HG02943 (cell line): ENCODE data around the gene UNCX.

ENCODE experiments used
- ATAC-seq: cut with Tn5 transposase; IDR thresholded peaks from one replicate; pipeline ENCODE4 v1.9.1; 2021; ENCODE audit warnings: mild to moderate bottlenecking, low read depth, moderate library complexity; ENCODE audit not compliant: unreplicated experiment

Gene UNCX

GRCh38 chr7:1214516-1214915, 18.2 kb upstream of the UNCX start:
- ATAC-seq, result no peak

GRCh38 chr7:1218541-1219165, 14.0 kb upstream of the UNCX start:
- no peak for ATAC-seq

- no peak for ATAC-seq
Observed at GRCh38 chr7:1219498-1219897, 13.2 kb upstream of the UNCX start.

- ATAC-seq, result no peak
Observed at GRCh38 chr7:1220000-1220726, 12.5 kb upstream of the UNCX start.

- no peak for ATAC-seq
Observed at GRCh38 chr7:1220977-1221745, 11.5 kb upstream of the UNCX start.

- no peak for ATAC-seq
Observed at GRCh38 chr7:1223196-1223981, 9.3 kb upstream of the UNCX start.

- ATAC-seq, result no peak
Observed at GRCh38 chr7:1224086-1224716, 8.5 kb upstream of the UNCX start.

- no peak for ATAC-seq
Observed at GRCh38 chr7:1225030-1225429, 7.6 kb upstream of the UNCX start.

- ATAC-seq, result no peak
Observed at GRCh38 chr7:1225441-1226185, 7.1 kb upstream of the UNCX start.

GRCh38 chr7:1226186-1226901, 6.3 kb upstream of the UNCX start:
- no peak for ATAC-seq

GRCh38 chr7:1227071-1227804, 5.4 kb upstream of the UNCX start:
- no peak for ATAC-seq

GRCh38 chr7:1227814-1228544, 4.7 kb upstream of the UNCX start:
- ATAC-seq, result no peak

- ATAC-seq, result no peak
Observed at GRCh38 chr7:1228545-1229201, 4.0 kb upstream of the UNCX start.

- no peak for ATAC-seq
Observed at GRCh38 chr7:1229202-1229947, 3.3 kb upstream of the UNCX start.

GRCh38 chr7:1229956-1230355, 2.7 kb upstream of the UNCX start:
- no peak for ATAC-seq

GRCh38 chr7:1230411-1231213, 2.1 kb upstream of the UNCX start:
- no peak for ATAC-seq
